ENCODE results near the gene PEX1.
"Not testable (repeated sequence)": the region's sequence is repeated elsewhere in the genome, so short reads cannot be mapped to it uniquely, and the experiment has no call there.

The PEX1 gene

GRCh38 chr7:92468589-92468988 lies 59.7 kb downstream of the PEX1 start:
- DNase-seq, result peak; percentile 7
- not testable (repeated sequence) for H3K9me3 ChIP-seq (ENCODE audit: insufficient read depth, low read length, severe bottlenecking); H3K4me3 ChIP-seq (ENCODE audit: low read depth in 1 of 2, low read length in 2 of 2); H2AFZ ChIP-seq (ENCODE audit: low read depth, low read length); H4K20me1 ChIP-seq (ENCODE audit: insufficient read depth, low read length); H3K27ac ChIP-seq (ENCODE audit: low read length); H3K4me1 ChIP-seq (ENCODE audit: insufficient read depth, low read length); H3K79me2 ChIP-seq (ENCODE audit: insufficient read depth, low read length); H3K9ac ChIP-seq (ENCODE audit: low read depth, low read length); H3K36me3 ChIP-seq (ENCODE audit: insufficient read depth, low read length); H3K4me2 ChIP-seq (ENCODE audit: insufficient read depth, low read length); ATAC-seq (ENCODE audit: insufficient read depth, low read depth); H3K27me3 ChIP-seq (ENCODE audit: insufficient read depth, low read length, poor library complexity)

- H3K4me3 ChIP-seq (ENCODE audit: low read depth in 1 of 2, low read length in 2 of 2), result no peak overlapping the region
- no peaks in the 10 kb centered on the region for H4K20me1 ChIP-seq (ENCODE audit: insufficient read depth, low read length)
- H3K9ac ChIP-seq (ENCODE audit: low read depth, low read length), result no peak overlapping the region
- H3K27me3 ChIP-seq (ENCODE audit: insufficient read depth, low read length, poor library complexity), result no peaks in the 10 kb centered on the region
- ATAC-seq (ENCODE audit: insufficient read depth, low read depth) (no peak), DNase-seq (no peak)
- TF ChIP-seq CTCF (IDR thresholded peaks at IDR 0.05; ENCODE audit: borderline replicate concordance, extremely low read depth, low read length, poor library complexity, severe bottlenecking), result no peak
- TF ChIP-seq EZH2 (IDR thresholded peaks at IDR 0.05; ENCODE audit: borderline replicate concordance, low read depth, low read length, severe bottlenecking), result no peak
- H3K4me2 ChIP-seq (ENCODE audit: insufficient read depth, low read length), result no peak overlapping the region
- H2AFZ ChIP-seq (ENCODE audit: low read depth, low read length), result no peak overlapping the region
- H3K9me3 ChIP-seq (ENCODE audit: insufficient read depth, low read length, severe bottlenecking), result peaks cover 3% of the 10 kb centered on the region
- H3K36me3 ChIP-seq (ENCODE audit: insufficient read depth, low read length), result no peaks in the 10 kb centered on the region
- H3K27ac ChIP-seq (ENCODE audit: low read length), result no peak overlapping the region
- no peaks in the 10 kb centered on the region for H3K79me2 ChIP-seq (ENCODE audit: insufficient read depth, low read length)
- no peaks in the 10 kb centered on the region for H3K4me1 ChIP-seq (ENCODE audit: insufficient read depth, low read length)
These were observed 61.6 kb downstream of the PEX1 start for GRCh38 chr7:92466682-92467081.

- no peaks in the 10 kb centered on the region for H3K4me1 ChIP-seq (ENCODE audit: insufficient read depth, low read length)
- H2AFZ ChIP-seq (ENCODE audit: low read depth, low read length), result no peak overlapping the region
- TF ChIP-seq CTCF (IDR thresholded peaks at IDR 0.05; ENCODE audit: borderline replicate concordance, extremely low read depth, low read length, poor library complexity, severe bottlenecking), result no peak
- TF ChIP-seq EZH2 (IDR thresholded peaks at IDR 0.05; ENCODE audit: borderline replicate concordance, low read depth, low read length, severe bottlenecking), result no peak
- no peak overlapping the region for H3K27ac ChIP-seq (ENCODE audit: low read length)
- H3K27me3 ChIP-seq (ENCODE audit: insufficient read depth, low read length, poor library complexity), result no peaks in the 10 kb centered on the region
- H3K79me2 ChIP-seq (ENCODE audit: insufficient read depth, low read length), result no peaks in the 10 kb centered on the region
- DNase-seq (no peak), ATAC-seq (ENCODE audit: insufficient read depth, low read depth) (no peak)
- no peaks in the 10 kb centered on the region for H3K36me3 ChIP-seq (ENCODE audit: insufficient read depth, low read length)
- H3K4me2 ChIP-seq (ENCODE audit: insufficient read depth, low read length), result no peak overlapping the region
- peaks cover 3% of the 10 kb centered on the region for H3K9me3 ChIP-seq (ENCODE audit: insufficient read depth, low read length, severe bottlenecking)
- no peak overlapping the region for H3K4me3 ChIP-seq (ENCODE audit: low read depth in 1 of 2, low read length in 2 of 2)
- H4K20me1 ChIP-seq (ENCODE audit: insufficient read depth, low read length), result no peaks in the 10 kb centered on the region
- H3K9ac ChIP-seq (ENCODE audit: low read depth, low read length), result no peak overlapping the region
These were observed 63.8 kb downstream of the PEX1 start for GRCh38 chr7:92464515-92464914.

- Histone ChIP-seq H3K79me2 (ENCODE audit: insufficient read depth, low read length) (no peaks in the 10 kb centered on the region), H3K4me1 (ENCODE audit: insufficient read depth, low read length) (no peaks in the 10 kb centered on the region), H2AFZ (ENCODE audit: low read depth, low read length) (no peak overlapping the region), H3K4me3 (ENCODE audit: low read depth in 1 of 2, low read length in 2 of 2) (no peak overlapping the region), H3K9me3 (ENCODE audit: insufficient read depth, low read length, severe bottlenecking) (no peaks in the 10 kb centered on the region), H3K36me3 (ENCODE audit: insufficient read depth, low read length) (no peaks in the 10 kb centered on the region), H3K4me2 (ENCODE audit: insufficient read depth, low read length) (no peak overlapping the region), H3K9ac (ENCODE audit: low read depth, low read length) (no peak overlapping the region), H3K27me3 (ENCODE audit: insufficient read depth, low read length, poor library complexity) (no peaks in the 10 kb centered on the region), H4K20me1 (ENCODE audit: insufficient read depth, low read length) (no peaks in the 10 kb centered on the region), H3K27ac (ENCODE audit: low read length) (no peak overlapping the region)
- DNase-seq (no peak), ATAC-seq (ENCODE audit: insufficient read depth, low read depth) (no peak)
- no peak for TF ChIP-seq CTCF (IDR thresholded peaks at IDR 0.05; ENCODE audit: borderline replicate concordance, extremely low read depth, low read length, poor library complexity, severe bottlenecking)
- no peak for TF ChIP-seq EZH2 (IDR thresholded peaks at IDR 0.05; ENCODE audit: borderline replicate concordance, low read depth, low read length, severe bottlenecking)
These were observed 65.8 kb downstream of the PEX1 start for GRCh38 chr7:92462560-92462959.

Measured in DND-41 (cell line).